BLaER1 (cell line): ENCODE results near the gene PPP1R27.

ENCODE experiments used
- H3K27ac ChIP-seq: shearing (Covaris generic); formaldehyde crosslinking; 2 replicates; pipeline ENCODE4 v1.8.1; 2022
- H3K27me3 ChIP-seq: shearing (Covaris generic); formaldehyde crosslinking; 2 replicates; pipeline ENCODE4 v1.8.1; 2022
- H3K36me3 ChIP-seq: shearing (Covaris generic); formaldehyde crosslinking; 2 replicates; pipeline ENCODE4 v1.8.1; 2022
- H3K4me1 ChIP-seq: shearing (Covaris generic); formaldehyde crosslinking; 2 replicates; pipeline ENCODE4 v1.8.1; 2022
- H3K4me2 ChIP-seq: shearing (Covaris generic); formaldehyde crosslinking; 2 replicates; pipeline ENCODE4 v1.8.1; 2022
- H3K4me3 ChIP-seq: shearing (Covaris generic); formaldehyde crosslinking; 2 replicates; pipeline ENCODE4 v1.8.1; 2022
- H3K9ac ChIP-seq: shearing (Covaris generic); formaldehyde crosslinking; 2 replicates; pipeline ENCODE4 v1.8.1; 2022
- H3K9me3 ChIP-seq: shearing (Covaris generic); formaldehyde crosslinking; 2 replicates; pipeline ENCODE4 v1.8.1; 2022
- H4K20me1 ChIP-seq: shearing (Covaris generic); formaldehyde crosslinking; 2 replicates; pipeline ENCODE4 v1.8.1; 2022
- Cebpa-rat ChIP-seq: shearing (Covaris generic); IDR thresholded peaks from 2 replicates; pipeline ENCODE4 v1.8.1; 2022

The PPP1R27 gene

DNA sequence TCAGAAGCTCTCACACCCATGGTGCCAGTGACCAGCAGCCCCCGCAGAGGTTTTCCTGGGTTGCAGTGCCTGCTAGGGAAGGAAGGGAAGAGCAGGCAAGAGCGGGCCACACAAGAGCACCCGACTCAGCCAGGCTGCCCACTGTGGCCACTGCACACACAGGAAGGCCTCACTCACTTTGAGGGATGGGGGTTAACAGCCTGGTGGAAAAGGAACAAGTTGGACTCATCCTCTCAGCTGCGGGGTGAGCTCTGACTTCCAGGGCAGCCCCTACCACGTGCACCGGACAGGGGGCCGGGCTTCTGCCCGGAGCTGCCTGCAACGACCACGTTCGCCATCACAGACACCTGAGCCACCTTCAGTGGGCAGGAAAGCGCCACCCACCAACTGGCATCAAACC, 17.4 kb upstream of the PPP1R27 start:
- H4K20me1 ChIP-seq, result peaks cover 65% of the 10 kb centered on the region
- no peak for TF ChIP-seq Cebpa-rat
- no peak overlapping the region for H3K4me2 ChIP-seq
- no peak overlapping the region for H3K9ac ChIP-seq
- no peaks in the 10 kb centered on the region; the same call in 1 of the 2 replicates for H3K4me1 ChIP-seq
- H3K27me3 ChIP-seq, result no peaks in the 10 kb centered on the region
- H3K27ac ChIP-seq, result no peak overlapping the region
- H3K4me3 ChIP-seq, result no peak overlapping the region
- no peaks in the 10 kb centered on the region for H3K9me3 ChIP-seq
- H3K36me3 ChIP-seq, result peaks cover 100% of the 10 kb centered on the region

- TF ChIP-seq Cebpa-rat, result no peak
- Histone ChIP-seq H3K4me1 (no peaks in the 10 kb centered on the region), H4K20me1 (peaks cover 59% of the 10 kb centered on the region), H3K27me3 (no peaks in the 10 kb centered on the region), H3K27ac (no peak overlapping the region), H3K4me3 (no peak overlapping the region), H3K36me3 (peaks cover 100% of the 10 kb centered on the region), H3K9me3 (no peaks in the 10 kb centered on the region), H3K9ac (no peak overlapping the region), H3K4me2 (no peak overlapping the region)
These were observed 16.6 kb upstream of the PPP1R27 start for GRCh38 chr17:81851423-81851822.

DNA sequence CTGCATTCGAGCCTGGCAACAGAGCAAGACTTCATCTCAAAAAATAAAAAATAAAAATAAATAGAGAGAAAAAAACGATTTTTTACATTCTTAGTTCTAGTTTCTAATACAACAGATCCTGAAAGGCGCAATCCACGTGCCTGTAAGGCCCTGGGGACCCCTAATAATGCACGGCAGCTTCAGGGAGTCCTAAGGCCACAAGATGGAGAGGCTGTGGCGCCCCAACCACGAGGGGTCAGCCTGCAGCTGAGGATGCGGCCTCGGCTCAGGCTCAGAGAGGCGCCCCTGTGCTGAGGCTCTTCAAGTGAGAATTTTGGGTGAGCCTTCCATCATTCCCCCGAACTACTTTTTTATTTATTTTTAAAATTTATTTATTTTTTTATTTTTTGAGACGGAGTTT, 14.6 kb upstream of the PPP1R27 start:
- peaks cover 100% of the 10 kb centered on the region for H3K36me3 ChIP-seq
- no peak overlapping the region for H3K4me3 ChIP-seq

GRCh38 chr17:81846743-81847689, 12.2 kb upstream of the PPP1R27 start:
- no peaks in the 10 kb centered on the region for H3K27me3 ChIP-seq
- H3K9ac ChIP-seq, result no peak overlapping the region
- no peak for TF ChIP-seq Cebpa-rat
- H3K27ac ChIP-seq, result no peak overlapping the region
- peaks cover 98% of the 10 kb centered on the region for H3K36me3 ChIP-seq
- no peak overlapping the region for H3K4me2 ChIP-seq
- no peak overlapping the region for H3K4me3 ChIP-seq
- peaks cover 46% of the 10 kb centered on the region for H4K20me1 ChIP-seq
- H3K4me1 ChIP-seq, result peaks cover 5% of the 10 kb centered on the region
- H3K9me3 ChIP-seq, result no peaks in the 10 kb centered on the region

More for the DNA sequence above, 14.6 kb upstream of the PPP1R27 start:
- H3K9ac ChIP-seq, result no peak overlapping the region
- H3K27ac ChIP-seq, result no peak overlapping the region
- no peak for TF ChIP-seq Cebpa-rat
- no peaks in the 10 kb centered on the region for H3K4me1 ChIP-seq
- no peaks in the 10 kb centered on the region for H3K27me3 ChIP-seq
- H4K20me1 ChIP-seq, result peaks cover 50% of the 10 kb centered on the region
- no peak overlapping the region for H3K4me2 ChIP-seq
- no peaks in the 10 kb centered on the region for H3K9me3 ChIP-seq

- H3K4me1 ChIP-seq, result peaks cover 14% of the 10 kb centered on the region
- H3K4me2 ChIP-seq, result no peak overlapping the region
- H3K27ac ChIP-seq, result no peak overlapping the region
- peaks cover 89% of the 10 kb centered on the region for H3K36me3 ChIP-seq
- H3K27me3 ChIP-seq, result no peaks in the 10 kb centered on the region
- no peaks in the 10 kb centered on the region for H3K9me3 ChIP-seq
- H4K20me1 ChIP-seq, result peaks cover 37% of the 10 kb centered on the region
- H3K4me3 ChIP-seq, result no peak overlapping the region
- no peak for TF ChIP-seq Cebpa-rat
- H3K9ac ChIP-seq, result no peak overlapping the region
These were observed 11.3 kb upstream of the PPP1R27 start for GRCh38 chr17:81845881-81846742.

DNA sequence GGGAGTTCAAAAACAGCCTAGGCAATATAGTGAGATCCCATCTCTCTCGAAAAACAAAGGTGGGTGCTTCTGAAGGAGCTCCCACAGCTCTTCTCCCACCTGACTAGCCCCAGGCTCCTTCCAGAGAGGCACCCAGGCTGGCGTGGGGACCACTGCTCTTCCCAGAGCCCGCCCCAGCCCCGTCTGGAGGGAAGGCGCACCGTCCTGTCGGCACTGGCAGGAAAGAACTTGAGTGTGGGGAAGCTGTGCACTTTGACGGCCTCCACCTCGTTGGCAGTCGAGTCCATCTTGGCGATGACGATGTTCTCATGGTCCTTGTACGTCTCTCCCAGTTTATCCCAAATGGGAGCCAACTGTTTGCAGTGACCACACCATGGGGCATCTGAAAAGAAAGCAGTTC, 10.5 kb upstream of the PPP1R27 start:
- H3K4me2 ChIP-seq, result no peak overlapping the region
- H3K27ac ChIP-seq, result no peak overlapping the region
- H3K9me3 ChIP-seq, result no peaks in the 10 kb centered on the region
- H3K4me3 ChIP-seq, result no peak overlapping the region
- H4K20me1 ChIP-seq, result peaks cover 36% of the 10 kb centered on the region
- no peaks in the 10 kb centered on the region for H3K27me3 ChIP-seq
- H3K36me3 ChIP-seq, result peaks cover 81% of the 10 kb centered on the region
- no peak overlapping the region for H3K9ac ChIP-seq
- peaks cover 22% of the 10 kb centered on the region for H3K4me1 ChIP-seq
- TF ChIP-seq Cebpa-rat, result no peak

- peaks cover 36% of the 10 kb centered on the region for H4K20me1 ChIP-seq
- H3K4me3 ChIP-seq, result no peak overlapping the region
- no peak for TF ChIP-seq Cebpa-rat
- peaks cover 77% of the 10 kb centered on the region for H3K36me3 ChIP-seq
- H3K9ac ChIP-seq, result no peak overlapping the region
- H3K4me1 ChIP-seq, result peaks cover 26% of the 10 kb centered on the region
- H3K4me2 ChIP-seq, result no peak overlapping the region
- H3K9me3 ChIP-seq, result no peaks in the 10 kb centered on the region
- H3K27ac ChIP-seq, result no peak overlapping the region
- no peaks in the 10 kb centered on the region for H3K27me3 ChIP-seq
These were observed 10.0 kb upstream of the PPP1R27 start for GRCh38 chr17:81844887-81845286.

GRCh38 chr17:81844327-81844851, 9.5 kb upstream of the PPP1R27 start:
- H3K36me3 ChIP-seq, result peaks cover 72% of the 10 kb centered on the region
- peaks cover 36% of the 10 kb centered on the region for H4K20me1 ChIP-seq
- no peak overlapping the region for H3K9ac ChIP-seq
- no peak for TF ChIP-seq Cebpa-rat
- no peaks in the 10 kb centered on the region for H3K9me3 ChIP-seq
- no peaks in the 10 kb centered on the region for H3K27me3 ChIP-seq
- peaks cover 31% of the 10 kb centered on the region for H3K4me1 ChIP-seq
- no peak overlapping the region for H3K4me3 ChIP-seq
- H3K4me2 ChIP-seq, result no peak overlapping the region
- no peak overlapping the region for H3K27ac ChIP-seq

GRCh38 chr17:81843713-81844326, 9.0 kb upstream of the PPP1R27 start:
- peaks cover 66% of the 10 kb centered on the region for H3K36me3 ChIP-seq
- H3K4me2 ChIP-seq, result no peak overlapping the region
- peaks cover 36% of the 10 kb centered on the region for H4K20me1 ChIP-seq
- H3K27ac ChIP-seq, result no peak overlapping the region
- H3K4me3 ChIP-seq, result no peak overlapping the region
- no peaks in the 10 kb centered on the region for H3K9me3 ChIP-seq
- H3K4me1 ChIP-seq, result peaks cover 37% of the 10 kb centered on the region
- H3K9ac ChIP-seq, result no peak overlapping the region
- no peak for TF ChIP-seq Cebpa-rat
- no peaks in the 10 kb centered on the region for H3K27me3 ChIP-seq
